ENCODE measurements around the gene USP4.
"Not testable (repeated sequence)": the region's sequence is repeated elsewhere in the genome, so short reads cannot be mapped to it uniquely, and the experiment has no call there.

Gene USP4

DNA sequence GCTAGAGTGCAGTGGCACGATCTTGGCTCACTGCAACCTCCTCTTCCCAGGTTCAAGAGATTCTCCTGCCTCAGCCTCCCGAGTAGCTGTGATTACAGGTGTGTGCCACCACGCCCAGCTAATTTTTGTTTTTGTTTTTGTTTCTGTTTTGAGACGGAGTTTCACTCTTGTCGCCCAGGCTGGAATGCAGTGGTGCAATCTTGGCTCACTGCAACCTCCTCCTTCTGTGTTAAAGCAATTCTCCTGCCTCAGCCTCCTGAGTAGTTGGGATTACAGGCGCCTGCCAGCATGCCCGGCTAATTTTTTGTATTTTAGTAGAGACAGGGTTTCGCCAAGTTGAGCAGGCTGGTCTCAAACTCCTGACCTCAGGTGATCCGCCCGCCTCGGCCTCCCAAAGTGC, 99.8 kb downstream of the USP4 start:
- not testable (repeated sequence) for DNase-seq

DNA sequence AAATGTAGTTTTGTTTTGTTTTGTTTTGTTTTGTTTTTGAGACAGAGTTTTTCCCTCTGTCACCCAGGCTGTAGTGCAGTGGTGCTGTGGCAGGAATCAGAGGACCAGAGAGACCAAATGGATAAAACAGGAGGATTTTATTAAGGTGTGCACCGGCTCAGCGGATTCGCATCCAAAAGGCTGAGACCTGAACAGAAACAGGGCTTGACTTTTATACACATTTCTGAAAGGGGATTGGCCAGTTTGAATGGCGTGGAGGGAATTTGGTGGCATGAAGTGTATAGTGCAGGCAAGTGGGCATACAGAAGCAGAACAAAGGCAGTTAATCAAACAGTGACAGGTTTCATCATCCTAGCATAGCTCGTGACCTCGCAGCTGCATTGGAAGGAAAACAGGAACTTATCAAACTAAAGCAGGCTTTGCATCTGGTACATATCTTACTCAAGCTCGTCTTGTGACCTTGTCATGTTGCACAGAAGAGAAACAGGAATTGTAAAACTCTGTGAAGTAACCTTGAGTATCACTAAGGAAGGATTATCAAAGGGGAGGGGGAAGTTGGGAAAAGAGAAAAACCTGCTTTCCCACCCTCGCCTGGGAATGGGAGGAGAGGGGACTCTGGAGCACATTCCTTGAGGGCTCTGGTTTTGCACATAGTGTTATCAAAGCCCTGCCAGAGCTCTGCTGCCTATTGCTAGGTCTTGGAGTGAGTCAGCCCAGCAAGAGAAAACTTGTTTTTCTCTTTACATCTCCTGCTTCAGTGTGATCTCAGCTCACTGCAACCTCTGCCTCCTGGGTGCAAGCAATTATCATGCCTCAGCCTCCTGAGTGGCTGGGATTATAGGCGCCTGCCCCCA, 101.4 kb downstream of the USP4 start:
- DNase-seq = peak; percentile 99

DNA sequence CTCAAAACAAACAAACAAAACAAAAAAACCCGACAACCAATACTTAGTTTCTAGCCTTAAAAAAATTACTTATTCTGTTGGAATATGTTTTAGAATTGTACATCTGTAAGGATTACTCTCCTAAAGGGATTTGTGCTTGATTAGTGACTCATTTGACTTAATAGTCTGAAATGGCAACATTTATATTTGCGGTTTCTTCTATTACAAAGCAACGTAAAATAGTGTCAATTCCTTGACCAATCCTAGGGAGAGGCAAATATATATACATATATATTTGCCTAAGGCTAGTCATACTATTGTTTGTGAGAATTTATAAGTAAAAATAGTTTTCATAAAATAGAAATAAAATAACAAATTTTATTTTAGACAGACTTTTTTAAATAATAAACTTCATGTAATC, 102.5 kb downstream of the USP4 start:
- no peak for DNase-seq

DNA sequence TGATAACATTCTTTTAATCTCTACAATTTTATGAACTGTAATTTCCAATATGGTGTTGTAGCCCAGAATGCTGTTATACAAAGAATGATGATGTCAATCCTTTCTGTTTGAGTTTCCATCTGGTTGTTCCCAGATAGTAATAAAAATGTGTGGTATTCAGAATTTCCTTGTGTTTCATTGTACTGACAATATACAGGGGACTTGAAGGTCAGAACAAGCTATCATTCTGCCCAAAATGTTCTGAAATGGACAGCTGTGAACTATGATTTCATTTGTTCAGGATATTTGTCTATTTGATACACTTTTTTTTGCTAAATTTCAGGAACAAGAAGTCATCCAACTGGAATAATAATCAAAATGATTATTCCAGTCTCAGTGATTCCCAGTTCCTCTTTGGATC, 103.6 kb downstream of the USP4 start:
- no peak for DNase-seq

DNA sequence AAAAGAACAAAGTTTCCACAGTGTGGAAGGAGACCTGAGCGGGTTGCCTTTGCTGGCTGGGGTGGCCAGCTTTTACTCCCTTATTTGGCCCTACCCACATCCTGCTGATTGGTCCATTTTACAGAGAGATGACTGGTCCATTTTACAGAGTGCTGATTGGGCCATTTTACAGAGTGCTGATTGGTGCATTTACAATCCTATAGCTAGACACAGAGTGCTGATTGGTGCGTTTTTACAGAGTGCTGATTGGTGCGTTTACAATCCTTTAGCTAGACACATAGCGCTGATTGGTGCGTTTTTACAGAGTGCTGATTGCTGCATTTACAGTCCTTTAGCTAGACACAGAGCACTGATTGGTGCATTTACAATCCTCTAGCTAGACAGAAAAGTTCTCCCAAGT, 111.0 kb downstream of the USP4 start:
- not testable (repeated sequence) for DNase-seq
